ENCODE data around the gene RYR2.

RYR2 gene

GRCh38 chr1:237186675-237187074, 144.7 kb downstream of the RYR2 start:
- no peak for TF ChIP-seq CTCF (IDR thresholded peaks at IDR 0.05)

DNA sequence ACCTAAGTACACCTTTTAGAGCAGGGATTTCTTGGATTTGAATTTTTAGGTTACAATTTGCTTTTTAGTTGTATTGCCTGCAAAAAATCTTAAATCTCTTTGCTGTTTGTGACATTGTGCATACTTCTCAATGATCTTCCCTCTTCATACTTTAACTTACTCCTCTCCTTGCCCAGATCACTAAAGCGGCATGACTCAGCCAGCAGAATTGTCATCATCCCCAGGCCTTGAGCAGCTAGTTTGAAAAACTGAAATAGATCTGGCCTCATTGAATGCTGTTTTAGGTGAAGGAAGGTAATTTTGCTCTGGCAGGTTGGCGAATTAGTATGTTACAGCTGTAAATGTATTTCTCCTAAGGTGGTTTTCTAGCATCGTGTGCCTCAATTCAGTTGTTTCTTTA, 145.9 kb downstream of the RYR2 start:
- no peak for TF ChIP-seq CTCF (IDR thresholded peaks at IDR 0.05)

DNA sequence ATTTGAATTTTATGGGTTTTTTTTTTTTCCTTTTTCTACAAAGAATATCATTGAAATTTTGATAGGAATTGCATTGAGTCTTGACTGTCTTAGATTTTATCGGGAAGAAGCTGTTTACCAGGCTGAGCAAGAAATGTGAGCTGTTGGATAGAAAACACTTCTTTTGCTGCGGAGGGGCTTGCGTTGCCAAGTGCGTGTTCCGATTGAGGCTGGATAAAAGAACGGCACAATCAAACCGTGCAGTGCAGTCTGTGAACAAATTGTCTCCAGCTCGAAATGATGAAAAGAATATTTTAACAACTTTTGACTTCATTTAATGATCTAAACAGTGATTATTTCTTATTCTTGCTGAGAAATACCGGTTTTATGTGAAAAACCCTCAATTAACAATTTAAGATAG, 149.4 kb downstream of the RYR2 start:
- TF ChIP-seq CTCF (IDR thresholded peaks at IDR 0.05): no peak

DNA sequence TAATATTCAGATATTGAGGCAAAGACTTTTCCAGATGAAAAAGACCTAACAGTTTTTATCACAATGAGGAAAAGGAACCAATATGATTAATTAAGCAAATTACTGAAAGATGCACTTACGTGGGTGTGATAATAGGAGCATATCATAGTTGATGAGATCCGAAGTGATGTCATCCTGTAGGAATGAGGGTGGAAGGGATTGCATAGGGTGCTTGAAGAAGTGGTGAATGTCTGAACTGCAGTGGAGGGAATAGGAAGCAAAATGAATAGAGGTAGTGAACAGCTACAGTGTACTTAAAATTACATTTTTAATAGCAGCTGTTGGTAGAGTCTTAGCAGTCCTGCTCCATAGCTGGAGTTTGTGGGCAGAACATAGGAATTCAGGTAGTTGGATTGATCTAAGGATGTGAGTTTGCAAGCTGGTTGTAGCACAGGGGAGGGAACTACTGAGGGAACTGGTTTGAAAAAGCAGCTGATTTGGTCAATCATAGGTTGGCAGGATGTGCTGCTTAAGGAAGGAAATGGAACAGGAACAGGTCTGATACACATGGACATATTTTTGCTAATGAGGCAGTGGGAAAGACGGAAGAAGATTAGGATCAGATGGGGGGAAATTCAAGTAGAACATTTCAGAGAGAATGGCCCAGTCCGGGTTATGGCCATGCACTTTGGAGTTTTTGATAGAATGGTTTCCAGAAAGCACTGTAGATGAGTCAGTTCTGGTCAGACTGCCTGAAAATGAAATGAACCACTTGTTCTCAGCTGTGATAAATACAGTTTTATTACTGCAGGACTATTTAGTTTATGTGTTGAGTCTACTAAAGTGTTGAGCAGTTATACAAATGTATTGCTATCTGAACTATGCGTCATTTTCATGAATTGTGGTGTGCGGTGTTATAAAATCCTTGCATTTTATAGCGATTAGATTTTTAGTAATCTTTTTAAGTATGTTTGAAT, 155.8 kb downstream of the RYR2 start:
- no peak for TF ChIP-seq CTCF (IDR thresholded peaks at IDR 0.05)

DNA sequence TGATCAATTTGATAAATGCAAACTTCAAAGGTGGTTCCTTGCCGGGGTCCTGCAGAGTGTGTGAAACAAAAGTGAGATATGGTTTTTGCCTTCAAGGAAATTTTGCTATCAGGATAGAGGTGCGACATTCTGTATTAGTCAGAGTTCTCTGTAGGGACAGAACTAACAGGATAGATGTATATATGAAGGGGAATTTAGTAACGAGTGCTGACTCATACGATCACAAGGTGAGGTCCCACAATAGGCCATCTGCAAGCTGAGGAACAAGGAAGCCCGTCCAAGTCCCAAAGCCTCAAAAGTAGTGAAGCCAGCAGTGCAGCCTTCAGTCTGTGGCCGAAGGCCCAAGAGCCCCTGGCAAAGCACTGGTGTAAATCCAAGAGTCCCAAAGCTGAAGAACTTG, 157.0 kb downstream of the RYR2 start:
- no peak for TF ChIP-seq CTCF (IDR thresholded peaks at IDR 0.05)

DNA sequence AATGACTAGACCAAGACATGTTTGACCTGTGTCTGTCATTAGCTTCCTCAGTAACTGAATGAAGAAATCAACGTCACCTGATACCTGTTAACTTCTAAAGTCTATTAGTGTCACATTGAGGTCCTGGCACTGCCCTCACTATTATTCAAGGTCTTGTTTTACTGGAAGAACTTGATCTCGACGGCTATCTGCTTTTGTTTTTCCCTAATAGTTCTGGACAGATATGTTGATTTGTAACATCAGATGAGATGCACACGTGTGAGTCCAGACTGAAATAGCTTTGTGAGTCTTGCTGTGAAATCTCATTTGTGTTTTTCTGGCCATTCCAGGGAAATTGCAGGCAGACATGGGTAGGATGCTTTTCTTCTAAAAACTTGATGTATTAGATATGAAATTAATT, 159.2 kb downstream of the RYR2 start:
- no peak for TF ChIP-seq CTCF (IDR thresholded peaks at IDR 0.05)

DNA sequence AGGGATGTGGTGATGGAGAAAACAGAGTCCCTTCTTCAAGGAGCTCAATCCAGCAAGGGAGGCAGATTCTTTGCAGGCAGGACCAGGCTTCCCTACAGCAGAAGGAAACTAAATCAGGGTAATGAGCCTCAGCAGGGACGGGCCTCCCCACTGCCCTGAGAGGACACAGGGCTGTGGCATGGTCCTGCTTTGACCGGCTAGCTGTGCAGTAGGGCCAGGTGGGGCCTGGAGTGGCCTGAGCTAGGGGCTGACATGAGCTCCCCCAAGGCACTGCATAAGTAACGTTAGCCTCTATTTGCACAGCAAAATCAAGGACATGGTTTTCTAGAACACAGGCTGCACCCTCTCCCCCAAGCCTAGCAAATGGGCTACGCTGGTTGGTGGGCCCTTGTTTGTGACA, 162.9 kb downstream of the RYR2 start:
- TF ChIP-seq CTCF (IDR thresholded peaks at IDR 0.05): no peak
